OCI-LY7 (cell line): Measurements from ENCODE around the gene ILKAP. TPM values are rescaled to one million over a fixed set of nuclear protein-coding genes. Genes with fewer than 3 reads are reported as not detected.

Experiments used
- BruUV-seq: library from RNA; stranded (reverse); fragments of 400-500 nt; replicated peaks from 2 replicates; lab custom pipeline; 2021; lab: Mats Ljungman, UMichigan
- CTCF ChIA-PET: fragments of 300-600 bp; sonication (Branson Sonifier 250); formaldehyde crosslinking; loops from one replicate; lab custom pipeline; 2022; ENCODE audit warnings: antibody characterized with exemption; ENCODE audit not compliant: unreplicated experiment; lab: Charles Lee
- POLR2A ChIA-PET: fragments of 300-600 bp; sonication (Branson Sonifier 250); formaldehyde crosslinking; loops from one replicate; lab custom pipeline; 2022; ENCODE audit warnings: antibody characterized with exemption; lab: Charles Lee
- DNase-seq: peaks from one replicate; pipeline ENCODE4 v3.0.0-alpha.2; 2015; ENCODE audit warnings: low spot score
- H2AFZ ChIP-seq: fragments of 200-600 bp; sonication (generic), shearing (Covaris generic); 2 replicates; pipeline ENCODE4 v1.6.1; 2014; ENCODE audit warnings: mild to moderate bottlenecking, antibody characterized with exemption, low read length, moderate library complexity
- H3K27ac ChIP-seq: fragments of 200-600 bp; sonication (generic); 2 replicates; pipeline ENCODE4 v1.5.1; 2014; ENCODE audit warnings: mixed run types, low read depth, mild to moderate bottlenecking, moderate library complexity, low read length, inconsistent platforms; ENCODE audit not compliant: poor library complexity, severe bottlenecking
- H3K36me3 ChIP-seq: fragments of 200-600 bp; sonication (generic); 2 replicates; pipeline ENCODE4 v1.6.1; 2014; ENCODE audit warnings: mild to moderate bottlenecking, antibody characterized with exemption, low read length, moderate library complexity, mixed read lengths; ENCODE audit not compliant: insufficient read depth
- H3K4me1 ChIP-seq: fragments of 200-600 bp; sonication (generic); 2 replicates; pipeline ENCODE4 v1.5.1; 2014; ENCODE audit warnings: mild to moderate bottlenecking, low read length; ENCODE audit not compliant: insufficient read depth, poor library complexity, severe bottlenecking
- H3K4me2 ChIP-seq: fragments of 200-600 bp; sonication (generic); 2 replicates; pipeline ENCODE4 v1.6.1; 2014; ENCODE audit warnings: mild to moderate bottlenecking, low read length
- H3K4me3 ChIP-seq: fragments of 200-600 bp; sonication (generic); 2 replicates; pipeline ENCODE4 v1.5.1; 2014; ENCODE audit warnings: mild to moderate bottlenecking, low read depth, low read length; ENCODE audit not compliant: poor library complexity, severe bottlenecking
- H3K79me2 ChIP-seq: fragments of 200-600 bp; sonication (generic); 2 replicates; pipeline ENCODE4 v1.6.1; 2016; ENCODE audit warnings: low read depth, mild to moderate bottlenecking, low read length, moderate library complexity, mixed read lengths; ENCODE audit not compliant: insufficient read depth
- H3K9me2 ChIP-seq: fragments of 200-600 bp; sonication (generic); 2 replicates; pipeline ENCODE4 v1.6.1; 2016; ENCODE audit warnings: mild to moderate bottlenecking, low read length, mixed read lengths; ENCODE audit not compliant: insufficient read depth
- H3K9me3 ChIP-seq: fragments of 200-600 bp; sonication (generic); 2 replicates; pipeline ENCODE4 v1.6.1; 2014; ENCODE audit warnings: mild to moderate bottlenecking, mixed run types, low read length, mixed read lengths
- H4K20me1 ChIP-seq: fragments of 200-600 bp; sonication (generic); 2 replicates; pipeline ENCODE4 v1.6.1; 2014; ENCODE audit warnings: mild to moderate bottlenecking, antibody characterized with exemption, low read length, moderate library complexity, mixed read lengths; ENCODE audit not compliant: insufficient read depth
- EZH2phosphoT487 ChIP-seq: fragments of 200-600 bp; sonication (generic); IDR thresholded peaks from 2 replicates; pipeline ENCODE4 v1.6.1; 2018; ENCODE audit warnings: low read depth, borderline replicate concordance, mild to moderate bottlenecking, mixed run types, antibody characterized with exemption, low read length, moderate library complexity, mixed read lengths
- intact Hi-C: fragments of 100-400 bp; cut with micrococcal nuclease; formaldehyde crosslinking; loops from one replicate; pipeline ENCODE4 v1.10.0; 2022; ENCODE audit not compliant: unreplicated experiment
- total RNA-seq, 2 experiments: library from RNA; depleted of rRNA in 1 of 2; stranded (reverse); fragments of >200 nt in 1 of 2; shearing (Covaris generic) in 1 of 2; gene quantifications; 2 replicates each; pipeline ENCODE4 v1.2.3, GENCODE V29; 2014 to 2022
- TF ChIP-seq, protein P1 (sequence below): fragments of 200-600 bp; sonication (generic); conservative IDR thresholded peaks from 2 replicates; pipeline ENCODE4 v1.5.1; 2014; ENCODE audit warnings: mild to moderate bottlenecking, antibody characterized with exemption, low read length, moderate library complexity, mixed read lengths

The ILKAP gene
- total RNA-seq, 2 experiments from 2014 or later, result 33.1 to 61.8 TPM

DNA sequence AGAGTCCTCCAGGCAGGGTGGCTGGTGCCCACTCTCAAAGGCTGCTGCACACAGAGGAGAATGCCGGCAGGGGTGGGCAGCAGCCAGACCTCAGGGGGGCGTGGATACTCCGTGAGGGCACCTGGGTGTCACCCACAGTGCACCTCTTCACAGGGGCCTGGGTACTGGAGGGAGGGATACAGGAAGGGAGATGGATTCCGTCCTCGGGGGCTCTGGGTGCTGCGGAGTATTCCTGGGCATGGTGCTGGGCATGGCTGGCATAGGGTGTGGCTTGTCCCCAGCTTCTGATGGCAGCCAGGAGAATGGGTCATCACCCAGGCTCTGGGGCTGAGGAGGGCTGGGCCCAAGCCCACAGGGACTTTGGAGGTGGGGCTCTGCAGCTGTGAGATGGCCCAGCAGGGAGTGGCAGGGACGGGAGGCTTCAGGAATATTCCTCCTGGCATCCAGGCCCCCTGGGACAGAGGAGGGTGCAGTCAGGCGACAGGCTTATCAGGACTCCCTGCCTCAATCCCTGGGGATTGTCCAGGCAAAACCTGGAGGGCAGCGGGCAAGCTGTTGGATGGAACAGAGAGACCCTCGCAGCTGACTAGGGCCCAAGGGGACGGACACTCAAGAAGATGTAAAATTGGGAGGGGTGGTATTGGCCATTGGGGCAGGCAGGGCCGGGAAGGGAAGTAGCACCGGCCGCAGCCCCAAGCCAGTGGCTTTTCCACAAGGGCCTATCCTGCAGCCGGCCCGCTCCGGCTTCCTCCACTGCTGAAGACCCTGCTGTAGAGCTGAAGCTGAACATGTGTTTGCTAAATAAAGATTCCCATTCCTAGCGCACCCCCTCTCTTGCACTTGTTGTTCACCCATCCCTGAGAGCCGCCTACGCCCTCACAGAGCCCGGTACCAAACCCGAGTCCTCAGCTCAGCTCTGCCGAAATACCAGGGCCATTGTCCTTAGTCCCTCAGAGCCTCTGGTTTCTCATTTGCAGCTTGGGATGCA lies 70.7 kb downstream of the ILKAP start:
- intact Hi-C loops, result no loop called here
- Histone ChIP-seq H3K27ac (no peak overlapping the region), H3K4me2 (no peak overlapping the region), H3K4me1 (no peaks in the 10 kb centered on the region), H3K9me2 (no peaks in the 10 kb centered on the region), H4K20me1 (no peaks in the 10 kb centered on the region), H3K36me3 (no peaks in the 10 kb centered on the region), H3K79me2 (no peaks in the 10 kb centered on the region), H3K9me3 (no peaks in the 10 kb centered on the region), H2AFZ (no peak overlapping the region), H3K4me3 (no peak overlapping the region)
- no peak for DNase-seq
- BruUV-seq, result no TSS peak
- TF ChIP-seq EZH2phosphoT487, result no peak
- TF ChIP-seq, protein P1, sequence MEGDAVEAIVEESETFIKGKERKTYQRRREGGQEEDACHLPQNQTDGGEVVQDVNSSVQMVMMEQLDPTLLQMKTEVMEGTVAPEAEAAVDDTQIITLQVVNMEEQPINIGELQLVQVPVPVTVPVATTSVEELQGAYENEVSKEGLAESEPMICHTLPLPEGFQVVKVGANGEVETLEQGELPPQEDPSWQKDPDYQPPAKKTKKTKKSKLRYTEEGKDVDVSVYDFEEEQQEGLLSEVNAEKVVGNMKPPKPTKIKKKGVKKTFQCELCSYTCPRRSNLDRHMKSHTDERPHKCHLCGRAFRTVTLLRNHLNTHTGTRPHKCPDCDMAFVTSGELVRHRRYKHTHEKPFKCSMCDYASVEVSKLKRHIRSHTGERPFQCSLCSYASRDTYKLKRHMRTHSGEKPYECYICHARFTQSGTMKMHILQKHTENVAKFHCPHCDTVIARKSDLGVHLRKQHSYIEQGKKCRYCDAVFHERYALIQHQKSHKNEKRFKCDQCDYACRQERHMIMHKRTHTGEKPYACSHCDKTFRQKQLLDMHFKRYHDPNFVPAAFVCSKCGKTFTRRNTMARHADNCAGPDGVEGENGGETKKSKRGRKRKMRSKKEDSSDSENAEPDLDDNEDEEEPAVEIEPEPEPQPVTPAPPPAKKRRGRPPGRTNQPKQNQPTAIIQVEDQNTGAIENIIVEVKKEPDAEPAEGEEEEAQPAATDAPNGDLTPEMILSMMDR, result no peak
- POLR2A ChIA-PET, result interaction anchor here (1.0 kb wide), 1 partner anchor 24 kb away, joined by 6 read pairs; no protein-coding TSS in a partner anchor
- CTCF ChIA-PET, result no interaction called here

DNA sequence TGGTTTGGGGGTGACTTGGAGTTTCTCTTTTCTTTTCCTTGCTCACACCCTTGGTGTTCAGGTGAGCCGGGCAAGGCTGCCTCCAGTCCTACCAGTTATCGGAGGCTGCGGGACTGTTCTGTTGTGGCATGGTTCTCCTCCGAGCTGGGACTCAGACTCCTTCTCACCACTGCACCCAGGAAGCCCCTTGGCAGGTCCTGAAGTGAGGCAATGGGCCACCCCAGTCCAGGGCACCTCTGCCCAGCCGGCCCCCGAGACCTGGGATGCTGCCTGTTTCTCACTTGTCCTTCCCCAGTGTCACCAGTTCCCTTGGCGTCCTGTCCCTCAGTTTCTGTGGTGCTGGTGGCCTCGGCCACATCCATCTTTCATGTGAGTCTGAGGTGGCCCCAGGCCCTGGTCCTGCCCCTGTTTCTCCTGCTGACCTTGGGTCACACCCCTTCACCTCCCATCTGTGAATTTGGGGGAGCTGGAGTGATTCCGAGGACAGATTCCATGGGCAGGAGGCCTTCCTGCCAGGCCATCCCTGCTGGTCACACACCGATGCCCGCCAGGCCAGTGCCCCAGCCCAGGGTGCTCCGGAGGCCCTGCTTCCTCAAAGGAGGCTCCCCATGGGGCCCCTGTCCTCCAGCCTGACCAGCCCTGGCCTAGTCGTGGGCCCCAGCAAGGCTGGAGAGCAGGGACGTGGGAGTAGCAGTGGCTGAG lies 71.6 kb downstream of the ILKAP start:
- Histone ChIP-seq H3K9me3 (no peaks in the 10 kb centered on the region), H3K27ac (no peak overlapping the region), H3K4me1 (no peaks in the 10 kb centered on the region), H3K79me2 (no peaks in the 10 kb centered on the region), H3K36me3 (no peaks in the 10 kb centered on the region), H3K4me3 (no peak overlapping the region), H2AFZ (no peak overlapping the region), H3K9me2 (no peaks in the 10 kb centered on the region), H4K20me1 (no peaks in the 10 kb centered on the region), H3K4me2 (no peak overlapping the region)
- ChIA-PET CTCF (no interaction called here), POLR2A (no interaction called here)
- intact Hi-C loops, result no loop called here
- TF ChIP-seq, protein P1, result no peak
- TF ChIP-seq EZH2phosphoT487, result no peak
- no peak for DNase-seq
- no TSS peak for BruUV-seq
